Stimulated activated CD4-positive, alpha-beta T cell treated with anti-CD3 and anti-CD28 coated beads, Interleukin-4, amount 100 ng/mL, for 24 hours (primary cell): Measurements from ENCODE around the gene FMO1.

Experiments
- DNase-seq: peaks from one replicate; pipeline ENCODE4 v3.0.0-alpha.2; 2020

The FMO1 gene

DNA sequence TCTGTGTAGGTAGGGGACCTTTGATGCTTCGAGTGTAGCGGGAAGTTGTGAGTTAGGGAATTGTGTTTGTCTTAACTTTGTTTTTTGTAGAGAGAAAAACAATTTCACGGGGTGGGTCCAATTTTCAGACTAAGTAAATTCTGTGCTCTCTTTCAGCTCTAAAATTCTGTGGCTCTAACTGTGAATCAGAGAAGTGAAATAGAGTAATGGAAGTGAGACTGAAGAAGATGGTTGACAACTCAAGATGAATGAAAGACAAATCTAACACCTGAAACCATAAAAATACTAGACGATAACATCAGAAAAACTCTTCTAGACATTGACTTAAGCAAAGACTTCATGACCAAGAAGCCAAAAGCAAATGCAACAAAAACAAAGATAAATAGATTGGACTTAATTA, 4.4 kb upstream of the FMO1 start:
- no peak for DNase-seq

DNA sequence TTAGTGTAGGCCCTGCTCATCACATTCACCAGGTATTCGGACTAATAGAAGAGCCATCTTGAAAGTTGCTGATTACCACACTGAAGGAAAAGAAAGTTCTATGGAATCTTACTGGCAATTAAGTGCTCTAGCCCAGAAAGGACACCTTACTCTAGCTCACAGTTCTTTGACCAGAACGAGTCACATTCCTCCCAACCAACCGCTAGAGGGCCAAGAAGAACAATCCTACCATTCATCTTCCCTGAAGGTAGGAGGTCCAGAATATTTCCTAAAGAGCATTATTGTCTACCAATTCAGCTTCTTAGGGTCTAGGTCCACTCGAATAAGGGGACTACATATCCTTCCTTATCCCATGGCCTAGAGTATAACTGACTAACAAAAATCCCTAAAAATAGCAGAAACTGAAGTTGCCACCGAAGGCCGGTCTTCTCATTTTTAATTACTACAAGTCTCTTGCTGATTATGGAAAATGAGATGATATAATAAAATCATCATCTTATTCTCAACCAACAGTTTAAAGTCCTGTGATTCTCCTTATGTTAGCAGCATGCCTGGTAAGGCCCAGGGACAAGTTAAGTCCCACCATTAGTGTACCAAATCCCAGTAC, 2.7 kb upstream of the FMO1 start:
- peak; percentile 15 for DNase-seq

DNA sequence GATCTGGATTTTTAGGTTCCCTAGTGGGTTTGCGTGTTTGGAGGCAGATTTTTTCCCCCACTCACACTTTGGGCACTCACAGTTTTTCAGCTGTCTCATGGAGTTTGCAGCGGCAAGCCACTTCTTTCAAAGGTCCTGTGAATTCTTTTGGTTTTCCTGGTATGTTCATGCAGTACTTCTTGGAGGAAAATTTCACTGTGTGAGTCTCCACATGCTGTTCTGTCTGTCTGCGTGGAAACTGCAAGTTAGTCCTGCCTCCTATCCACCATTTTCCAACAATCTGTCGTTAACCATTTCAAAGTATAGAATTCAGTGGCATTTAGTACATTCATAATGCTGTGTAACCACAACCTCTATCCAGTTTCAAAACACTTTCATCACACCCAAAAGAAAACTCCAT, 793 bp upstream of the FMO1 start:
- DNase-seq = no peak

DNA sequence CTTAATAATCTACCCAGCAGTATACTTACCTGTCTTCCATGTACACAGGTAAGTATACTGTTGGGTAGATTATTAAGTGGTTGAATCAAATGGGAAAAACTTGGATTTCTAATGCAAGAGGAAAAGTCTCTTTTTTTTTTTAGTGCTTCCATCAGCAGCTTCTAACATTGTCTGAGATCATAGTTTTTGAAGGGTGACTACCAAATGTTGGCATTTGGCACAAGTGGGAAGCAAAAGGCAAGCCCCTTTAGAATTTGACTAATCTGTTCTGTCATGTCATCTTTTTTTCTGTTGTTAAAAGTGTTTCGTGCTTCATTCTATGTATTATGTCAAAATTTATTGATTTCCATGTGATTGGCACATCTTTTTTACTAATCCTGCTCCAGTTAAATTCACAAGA, 547 bp downstream of the FMO1 start:
- DNase-seq = no peak

DNA sequence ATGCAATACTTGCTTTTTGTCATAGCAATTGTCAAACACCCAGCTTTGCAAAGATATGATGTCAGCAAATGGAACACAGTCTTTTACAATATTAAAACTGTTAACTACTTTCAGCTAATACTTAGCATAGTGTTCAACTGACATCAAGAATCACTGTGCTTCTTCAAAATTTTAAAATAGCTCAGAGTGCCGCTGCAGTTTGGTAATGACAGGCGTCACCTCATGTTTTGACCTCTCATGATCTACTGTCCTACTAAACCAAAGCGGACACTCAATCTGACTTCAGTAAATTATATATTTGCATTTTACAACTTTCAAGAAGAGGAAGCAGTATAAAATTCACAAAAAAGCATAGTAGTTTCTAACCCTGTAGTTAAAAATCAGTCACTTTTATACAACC, 2.0 kb downstream of the FMO1 start:
- DNase-seq = no peak

DNA sequence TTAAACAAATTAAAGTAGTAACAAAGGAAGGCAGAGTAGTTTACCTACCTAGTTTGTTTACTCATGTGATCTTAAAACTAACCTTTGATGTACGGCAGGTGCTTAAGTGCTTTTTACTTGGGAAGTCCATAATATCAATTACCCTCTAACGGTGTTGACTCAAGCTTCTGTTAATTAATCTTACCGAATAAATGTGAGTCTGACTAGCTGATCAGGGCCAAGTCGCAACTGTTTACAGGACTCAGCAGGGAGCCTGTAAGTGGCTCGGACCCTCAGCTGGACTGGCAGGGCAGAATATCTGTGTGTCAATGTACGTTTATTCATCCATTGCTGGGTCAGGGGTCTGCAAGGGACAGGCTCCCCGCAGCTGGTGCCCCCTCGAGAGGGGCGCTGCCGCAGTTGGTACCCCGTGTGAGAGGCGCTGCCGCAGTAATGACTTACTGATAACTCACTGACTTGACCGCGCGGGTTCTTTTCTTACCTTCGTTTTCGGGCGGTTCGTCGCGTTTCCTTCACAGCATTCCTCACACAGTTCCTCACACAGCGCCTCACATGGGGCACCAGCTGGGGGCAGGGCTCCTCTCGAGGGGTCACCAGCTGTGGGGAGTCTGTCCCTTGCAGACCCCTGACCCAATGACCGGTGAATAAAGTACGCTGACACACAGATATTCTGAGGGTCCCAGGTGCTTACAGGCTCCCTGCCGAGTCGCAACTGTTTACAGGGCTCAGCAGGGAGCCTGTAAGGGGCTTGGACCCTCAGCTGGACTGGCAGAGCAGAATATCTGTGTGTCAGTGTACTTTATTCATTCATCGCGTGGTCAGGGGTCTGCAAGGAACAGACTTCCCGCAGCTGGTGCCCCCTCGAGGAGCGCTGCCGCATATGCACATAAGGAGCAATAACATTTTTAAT, 3.0 kb downstream of the FMO1 start:
- DNase-seq = peak; percentile 12

DNA sequence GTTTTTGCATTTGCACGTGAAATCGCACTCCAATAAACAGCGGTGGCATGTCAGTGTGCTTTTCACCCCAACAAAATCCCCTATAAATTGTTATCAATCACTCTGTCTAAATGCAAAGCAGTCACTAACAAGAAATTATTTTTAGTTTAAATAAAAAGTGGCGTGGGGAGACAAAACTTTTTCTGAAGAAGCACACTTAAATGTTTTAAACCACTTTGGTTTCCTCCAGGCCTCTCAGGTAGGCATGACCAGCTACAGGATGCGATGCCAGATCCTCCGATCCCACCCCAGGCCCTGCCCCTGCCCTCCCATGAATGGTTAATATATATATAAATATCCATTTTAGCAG, 3.6 kb downstream of the FMO1 start:
- no peak for DNase-seq

DNA sequence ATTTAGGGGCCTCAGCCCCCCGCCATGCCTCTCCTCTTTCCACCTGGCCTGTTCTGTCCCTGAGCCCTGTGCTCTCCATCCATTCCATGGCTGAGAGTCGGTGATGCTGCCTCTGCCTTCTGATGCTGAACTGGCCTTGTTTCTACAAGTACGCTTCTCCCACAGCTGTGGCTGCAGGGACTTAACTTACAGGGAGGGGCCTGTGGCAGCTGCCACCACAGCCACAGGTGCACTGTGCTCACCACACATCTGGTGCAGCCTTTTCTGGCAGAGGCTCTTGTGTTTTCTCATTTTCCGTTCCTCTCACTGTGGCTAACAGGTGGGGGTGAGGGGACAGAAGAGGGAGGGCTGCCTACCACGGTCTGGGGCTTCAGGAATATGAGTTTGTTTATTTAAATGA, 4.2 kb downstream of the FMO1 start:
- no peak for DNase-seq

DNA sequence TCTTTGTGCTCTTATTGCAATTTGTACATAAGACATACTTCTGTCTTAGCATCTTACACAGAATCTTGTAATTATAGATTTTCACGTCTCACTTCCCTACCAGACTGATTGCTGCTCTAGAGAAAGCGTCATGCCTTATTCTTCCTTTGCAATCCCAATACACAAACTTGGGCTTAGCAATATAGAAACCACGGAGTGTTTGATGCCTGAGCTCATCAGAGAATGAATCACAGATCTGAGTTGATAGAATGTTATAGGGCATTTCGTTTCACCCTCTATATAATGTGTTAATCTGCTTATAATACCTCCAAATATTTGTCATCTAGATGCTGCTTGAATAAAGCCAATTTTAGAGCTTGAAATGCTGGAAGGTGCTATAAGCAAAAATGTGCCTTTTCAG, 6.6 kb downstream of the FMO1 start:
- no peak for DNase-seq

DNA sequence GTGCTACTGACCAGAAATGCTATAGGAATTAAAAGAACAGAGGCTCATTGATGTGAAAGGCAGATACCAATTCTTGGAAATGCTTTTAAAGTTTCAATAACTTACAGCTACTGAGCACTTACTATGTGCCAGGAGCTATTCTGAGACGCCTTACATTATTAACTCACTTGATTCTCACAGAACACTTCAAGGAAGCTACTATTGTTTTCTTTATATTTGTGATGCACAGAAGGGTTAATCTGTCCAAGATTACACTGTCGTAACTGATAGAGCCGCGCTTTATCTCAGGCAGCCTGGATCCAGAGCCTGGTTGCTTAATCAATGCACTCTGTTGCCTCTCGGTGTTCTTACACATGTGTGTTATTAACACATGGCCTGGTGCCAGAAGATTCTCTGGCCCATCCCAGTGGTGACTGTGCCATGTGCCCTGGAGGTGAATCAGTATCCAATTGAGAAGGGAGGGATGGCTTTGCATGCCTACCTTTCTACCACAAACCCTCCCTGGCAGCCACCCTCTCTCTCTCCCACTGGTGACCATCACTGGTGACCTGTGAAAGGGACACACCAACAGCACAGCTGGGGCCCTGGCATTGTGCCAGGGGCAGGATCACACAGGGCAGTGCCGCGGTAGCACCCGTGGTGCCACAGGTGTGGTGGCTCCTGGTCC, 8.8 kb downstream of the FMO1 start:
- DNase-seq = no peak

DNA sequence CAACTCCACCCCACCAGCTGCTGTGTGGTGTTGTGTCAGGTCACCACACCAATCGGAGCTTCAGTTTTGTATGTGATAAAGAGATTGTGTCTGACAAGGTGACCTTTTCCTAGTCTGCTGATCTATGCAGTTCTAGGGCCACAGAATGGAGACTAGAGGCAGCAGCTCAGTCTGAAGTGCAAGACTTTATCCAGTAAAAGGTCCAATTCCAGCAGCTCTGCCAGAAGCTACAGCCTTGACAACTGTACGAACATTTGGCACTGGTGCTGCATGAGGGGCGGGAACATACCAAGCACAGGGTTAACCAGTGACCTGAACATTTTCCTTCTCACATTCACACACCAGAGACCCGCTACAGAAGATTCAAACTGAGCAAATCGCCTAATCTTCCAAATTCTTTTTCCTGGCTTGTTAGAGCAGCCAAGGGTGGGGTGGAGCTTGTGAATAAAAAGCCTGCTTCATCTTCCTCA, 9.3 kb downstream of the FMO1 start:
- no peak for DNase-seq

DNA sequence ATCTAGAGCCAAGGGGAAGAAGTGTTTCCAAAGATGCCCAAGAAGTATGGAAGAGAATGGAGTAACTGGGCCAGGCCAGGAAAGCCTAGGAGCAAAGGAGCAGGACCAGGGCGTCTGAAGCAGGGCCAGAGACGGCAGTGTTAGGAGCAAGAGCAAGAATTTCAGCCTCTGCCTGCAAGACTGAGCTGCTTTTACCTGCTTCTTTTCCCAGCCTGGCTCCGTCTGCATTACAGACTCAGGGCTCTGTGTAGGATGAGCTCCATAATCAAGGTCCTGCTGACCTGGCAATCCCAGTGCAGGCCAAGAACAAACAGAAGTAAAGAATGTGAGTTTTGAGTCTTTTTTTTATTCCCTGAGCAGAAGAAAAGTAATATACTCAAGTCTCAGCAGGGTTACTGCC, 10.1 kb downstream of the FMO1 start:
- DNase-seq = no peak

DNA sequence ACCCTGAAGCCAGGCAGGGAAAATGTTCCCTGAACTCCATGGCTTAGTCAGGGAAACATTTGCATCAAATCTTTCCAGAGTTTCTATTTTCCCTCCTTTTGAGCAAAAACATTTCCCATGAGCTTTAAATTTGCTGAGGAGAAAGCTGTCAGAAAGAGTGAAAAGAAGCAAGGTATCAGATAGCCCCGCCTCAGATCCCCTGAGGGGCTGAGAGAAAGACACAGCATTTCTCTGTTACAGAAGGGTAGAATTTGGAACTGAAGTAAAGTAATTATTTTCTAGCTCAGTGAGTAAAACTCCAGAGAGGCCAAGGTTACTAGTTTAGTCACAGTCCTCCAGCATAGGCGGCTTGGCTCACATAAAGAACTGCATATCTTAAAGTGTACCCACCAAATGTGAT, 10.6 kb downstream of the FMO1 start:
- no peak for DNase-seq

DNA sequence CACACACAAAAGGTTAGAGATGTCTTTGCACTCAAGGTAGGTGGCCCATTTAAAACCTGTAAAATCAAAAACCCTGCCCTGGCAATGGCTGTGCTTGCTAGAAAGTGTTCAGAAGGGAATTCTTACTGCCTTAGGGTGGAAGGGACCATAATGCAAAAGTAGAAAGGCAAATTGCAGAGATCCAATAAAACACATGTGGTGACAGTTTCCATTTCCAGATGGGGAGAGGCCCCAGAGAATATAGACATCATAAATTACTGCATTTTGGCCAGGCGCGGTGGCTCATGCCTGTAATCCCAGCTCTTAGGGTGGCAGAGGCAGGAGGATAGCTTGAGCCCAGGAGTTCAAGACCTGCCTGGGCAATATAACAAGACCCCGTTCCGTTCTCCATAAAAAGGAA, 13.0 kb downstream of the FMO1 start:
- DNase-seq = no peak

DNA sequence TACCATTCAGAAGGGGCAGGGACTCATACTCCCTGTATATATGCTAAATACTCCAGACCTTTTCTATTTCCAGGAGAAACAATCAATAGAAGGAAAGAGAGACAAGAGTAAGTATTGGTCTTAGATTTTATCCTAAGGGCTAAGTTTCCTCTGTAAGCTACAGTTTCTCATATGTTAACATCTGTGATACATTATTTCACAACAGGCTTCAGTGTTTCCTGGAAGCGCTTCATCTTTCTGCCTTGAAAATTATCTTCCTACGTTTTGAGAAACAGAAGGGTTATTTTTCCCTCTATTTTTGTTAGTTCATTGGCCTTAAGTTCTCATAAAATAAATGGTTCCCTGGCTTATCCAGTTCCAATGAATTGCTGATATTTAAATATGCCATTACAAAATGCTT, 15.6 kb downstream of the FMO1 start:
- DNase-seq = no peak

DNA sequence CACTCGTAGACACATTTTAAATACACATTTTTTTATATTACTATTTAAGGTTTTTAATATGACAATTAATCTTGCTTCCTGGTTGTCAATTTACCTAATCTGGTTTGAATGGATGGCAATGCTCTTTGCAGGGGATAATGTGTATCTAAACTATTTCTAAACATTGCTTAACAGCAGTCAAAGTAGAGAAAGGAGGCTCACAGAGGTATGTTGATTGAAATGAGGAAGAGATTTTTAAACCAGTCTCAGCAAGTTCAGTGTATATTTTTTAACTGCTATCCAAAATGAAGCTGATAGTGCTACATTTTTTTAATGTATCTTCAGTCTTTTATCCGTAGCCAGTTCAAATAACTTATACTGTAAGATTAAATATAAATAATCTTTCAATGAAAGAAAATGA, 17.4 kb downstream of the FMO1 start:
- no peak for DNase-seq

DNA sequence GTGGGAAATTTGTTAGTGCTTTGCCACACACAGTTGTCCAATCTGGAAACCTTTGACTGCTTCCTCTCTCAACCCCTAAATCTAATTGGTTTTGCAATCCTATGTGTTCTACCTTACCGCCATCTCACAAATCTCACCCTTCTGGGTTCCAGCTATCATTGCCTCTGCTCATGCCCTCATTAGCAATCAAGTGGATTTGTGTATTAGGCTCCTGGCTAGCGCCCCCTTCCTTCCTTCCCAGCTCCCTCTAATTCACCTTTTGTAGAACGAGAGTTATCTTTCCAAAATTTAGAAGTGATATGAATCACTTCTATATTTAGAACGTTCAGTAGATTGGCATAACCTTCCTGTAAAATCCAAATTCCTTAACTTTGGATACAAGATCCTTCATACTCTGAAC, 18.6 kb downstream of the FMO1 start:
- no peak for DNase-seq

DNA sequence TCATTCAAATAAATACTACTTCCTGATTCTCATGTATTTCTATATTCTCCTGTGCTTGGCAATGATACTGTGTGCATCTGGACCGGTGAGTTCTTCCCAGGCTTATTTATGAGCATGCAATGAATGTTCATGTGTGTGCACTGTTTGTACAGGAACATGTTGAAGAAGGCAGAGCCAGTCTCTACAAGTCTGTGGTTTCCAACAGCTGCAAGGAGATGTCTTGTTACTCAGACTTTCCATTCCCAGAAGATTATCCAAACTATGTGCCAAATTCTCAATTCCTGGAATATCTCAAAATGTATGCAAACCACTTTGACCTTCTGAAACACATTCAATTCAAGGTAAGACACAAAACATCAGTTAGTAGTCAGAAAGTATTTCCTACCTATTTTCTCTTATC, 19.1 kb downstream of the FMO1 start:
- DNase-seq = no peak

DNA sequence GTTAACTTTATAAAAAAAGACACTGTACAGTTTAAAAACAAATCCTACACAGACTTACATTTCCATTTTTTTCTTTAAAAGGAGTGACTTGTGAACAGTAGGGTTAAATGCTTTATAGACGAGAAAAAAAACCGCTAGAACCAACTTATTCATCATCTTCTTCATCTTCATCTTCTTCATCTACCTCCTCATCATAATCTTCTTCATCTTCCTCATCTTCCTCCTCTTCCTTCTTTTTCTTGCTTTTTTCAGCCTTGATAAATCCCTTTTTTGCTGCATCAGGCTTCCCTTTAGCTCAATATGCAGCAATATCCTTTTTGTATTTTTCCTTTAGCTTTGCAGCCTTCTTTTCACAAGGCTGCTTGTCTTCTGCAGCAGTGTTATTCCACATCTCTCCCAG, 22.5 kb downstream of the FMO1 start:
- no peak for DNase-seq

DNA sequence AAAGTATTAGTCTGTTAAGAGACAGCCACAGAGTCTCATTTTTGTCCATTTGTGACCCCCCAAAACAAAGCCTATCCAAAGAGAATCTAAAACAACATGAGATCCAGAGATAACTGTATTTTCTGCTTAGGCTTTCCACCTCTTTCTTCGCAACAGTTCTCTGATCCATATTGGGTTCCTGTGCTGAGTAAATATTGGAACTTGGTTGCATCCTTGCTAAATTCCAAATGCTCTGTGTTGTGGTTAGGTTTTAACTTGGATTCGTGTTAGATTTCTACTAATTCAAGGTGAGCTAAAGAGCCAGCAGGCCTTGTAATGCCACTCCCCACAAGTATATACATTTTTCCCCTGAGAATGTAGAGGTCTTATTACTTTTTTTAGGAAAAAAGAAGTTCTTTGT, 29.2 kb downstream of the FMO1 start:
- no peak for DNase-seq

DNA sequence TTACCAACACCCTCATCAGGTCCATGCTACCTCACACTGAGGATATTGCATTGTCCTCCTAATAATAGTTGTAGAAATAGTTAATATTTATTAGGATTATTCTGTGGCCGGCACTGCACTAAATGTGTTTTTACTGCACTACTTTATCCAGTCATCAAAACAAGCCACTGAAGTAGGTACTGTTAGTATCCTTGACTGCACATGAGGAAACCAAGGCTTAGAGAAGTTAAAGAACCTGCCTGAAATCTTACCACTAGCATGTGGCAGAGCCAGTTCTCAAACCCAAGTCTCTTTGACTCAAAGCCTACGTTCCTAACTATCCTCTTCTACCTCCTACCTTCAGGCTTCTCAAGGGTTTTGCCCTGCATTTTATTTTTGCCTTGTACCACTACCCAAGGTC, 30.9 kb downstream of the FMO1 start:
- DNase-seq = no peak

DNA sequence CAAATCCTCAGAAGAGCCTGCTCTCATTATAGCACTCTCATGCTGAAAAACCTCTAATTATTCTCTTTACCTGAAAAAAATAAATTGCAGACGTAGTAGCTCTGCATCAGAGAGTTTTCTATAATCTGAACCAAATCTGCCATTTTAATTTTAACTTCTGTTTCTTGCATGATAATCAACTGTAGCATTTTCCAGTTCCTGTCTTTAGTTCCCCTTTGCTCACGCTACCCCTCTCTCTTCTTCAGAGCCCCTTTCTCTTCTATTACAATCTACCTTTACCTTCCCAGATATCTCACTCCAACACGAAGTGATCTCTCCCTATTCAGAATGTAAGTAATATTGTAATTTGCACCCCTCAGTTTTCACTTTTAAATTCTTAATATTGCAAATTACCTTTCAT, 31.4 kb downstream of the FMO1 start:
- no peak for DNase-seq

DNA sequence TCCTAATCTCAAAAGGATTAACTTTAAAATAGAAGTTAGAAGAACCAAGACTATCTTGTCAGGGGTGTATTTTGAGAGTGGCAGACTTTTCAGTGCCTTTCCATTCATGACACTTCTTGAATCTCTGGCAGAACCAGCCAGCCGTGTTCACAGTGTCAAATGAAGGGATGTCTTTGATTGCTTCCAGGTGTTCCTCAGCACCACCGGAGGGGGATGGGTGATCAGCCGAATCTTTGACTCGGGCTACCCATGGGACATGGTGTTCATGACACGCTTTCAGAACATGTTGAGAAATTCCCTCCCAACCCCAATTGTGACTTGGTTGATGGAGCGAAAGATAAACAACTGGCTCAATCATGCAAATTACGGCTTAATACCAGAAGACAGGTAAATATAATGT, 32.3 kb downstream of the FMO1 start:
- DNase-seq = no peak

DNA sequence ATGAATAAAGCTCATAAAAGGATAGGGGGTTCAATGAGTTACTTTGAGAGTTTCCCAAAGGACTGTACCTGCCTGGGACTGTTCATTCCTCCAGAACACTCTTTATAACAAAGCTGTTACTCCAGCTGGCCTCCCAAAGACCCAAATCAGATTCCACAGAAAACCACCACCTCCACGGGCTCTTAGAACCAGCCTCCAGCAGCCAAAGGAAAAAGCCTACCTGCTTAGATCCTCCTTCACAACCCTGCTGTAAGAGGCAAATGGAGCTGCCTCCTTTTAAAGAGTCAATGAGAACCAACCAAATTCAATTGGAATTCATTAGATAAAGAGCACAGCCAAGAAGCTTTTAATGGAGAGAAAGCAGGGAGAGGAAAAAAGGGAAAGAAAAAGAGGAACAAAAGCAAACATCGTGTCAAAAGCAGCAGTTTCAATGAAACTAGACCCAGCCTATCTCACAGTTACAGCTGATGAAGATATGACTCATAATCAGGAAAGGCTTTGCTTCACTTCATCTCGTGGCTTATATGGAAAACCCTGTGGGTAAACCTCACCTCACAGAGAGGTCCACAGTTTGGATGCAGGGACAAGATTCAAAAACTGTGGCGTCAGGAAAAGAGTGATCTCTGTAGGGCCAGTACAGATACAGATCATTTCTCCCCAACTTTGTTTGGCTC, 37.9 kb downstream of the FMO1 start:
- no peak for DNase-seq
